Measurements from ENCODE around the gene ANKRD37.

- TF ChIP-seq CEBPB (IDR thresholded peaks at IDR 0.05) (no peak), YY1 (IDR thresholded peaks at IDR 0.05; ENCODE audit: low read depth) (no peak), NFIC (IDR thresholded peaks at IDR 0.05) (no peak), EP300 (IDR thresholded peaks at IDR 0.05; ENCODE audit: borderline replicate concordance) (no peak), TCF12 (IDR thresholded peaks at IDR 0.05; ENCODE audit: low read depth) (no peak)
Measured at GRCh38 chr4:185351691-185352090, 45.0 kb upstream of the ANKRD37 start.
